ENCODE results near the gene VPS11. TPM values are rescaled to one million over a fixed set of nuclear protein-coding genes. Genes with fewer than 3 reads are reported as not detected.
"Not testable (repeated sequence)": the region's sequence is repeated elsewhere in the genome, so short reads cannot be mapped to it uniquely, and the experiment has no call there.

The VPS11 gene
- total and polyA plus RNA-seq, 9 donors: 19.9 to 32.1 (median 30.2) TPM

GRCh38 chr11:119101759-119102423 is 34.3 kb downstream of the VPS11 start, which contains the start of gene DPAGT1:
Gene DPAGT1 (minus strand): TSS chr11:119101853. CDS start chr11:119101655, 198 bp downstream.
- Histone ChIP-seq H3K27me3 (ENCODE audit: control insufficient read depth, insufficient read depth, low read length) (no peaks in the 10 kb centered on the region), H3K4me3 (ENCODE audit: low read length) (peak within 1 kb of the TSS; percentile 93), H3K9me3 (replicated peaks; ENCODE audit: control insufficient read depth, low read depth, low read length) (no peaks in the 10 kb centered on the region), H3K27ac (ENCODE audit: low read length) (peak within 1 kb of the TSS; percentile 99), H3K36me3 (ENCODE audit: control insufficient read depth, insufficient read depth, low read length) (peaks cover 18% of the 10 kb centered on the region), H3K4me1 (ENCODE audit: control insufficient read depth, insufficient read depth, low read length) (peaks cover 34% of the 10 kb centered on the region)
- peak; percentile 99 for DNase-seq
- WGBS (ENCODE audit: insufficient coverage): 3% methylated on average over 19 of the region's 32 CpGs

GRCh38 chr11:119103161-119103664 is 35.6 kb downstream of the VPS11 start:
- DNase-seq; H3K9me3 ChIP-seq (replicated peaks; ENCODE audit: control insufficient read depth, low read depth, low read length); H3K36me3 ChIP-seq (ENCODE audit: control insufficient read depth, insufficient read depth, low read length); H3K27me3 ChIP-seq (ENCODE audit: control insufficient read depth, insufficient read depth, low read length): not testable (repeated sequence)
- peak overlapping the region; percentile 11 for H3K4me3 ChIP-seq (ENCODE audit: low read length)
- H3K4me1 ChIP-seq (ENCODE audit: control insufficient read depth, insufficient read depth, low read length): peaks cover 39% of the 10 kb centered on the region
- WGBS (ENCODE audit: insufficient coverage): 88% methylated on average over 12 of the region's 18 CpGs
- peak overlapping the region; percentile 99 for H3K27ac ChIP-seq (ENCODE audit: low read length)

GRCh38 chr11:119103793-119104192 is 36.2 kb downstream of the VPS11 start:
- Histone ChIP-seq H3K9me3 (replicated peaks; ENCODE audit: control insufficient read depth, low read depth, low read length) (no peaks in the 10 kb centered on the region), H3K27ac (ENCODE audit: low read length) (peak overlapping the region; percentile 99), H3K4me1 (ENCODE audit: control insufficient read depth, insufficient read depth, low read length) (peaks cover 43% of the 10 kb centered on the region), H3K27me3 (ENCODE audit: control insufficient read depth, insufficient read depth, low read length) (no peaks in the 10 kb centered on the region), H3K4me3 (ENCODE audit: low read length) (no peak overlapping the region), H3K36me3 (ENCODE audit: control insufficient read depth, insufficient read depth, low read length) (peaks cover 2% of the 10 kb centered on the region)
- DNase-seq: no peak
- WGBS (ENCODE audit: insufficient coverage): 72% methylated on average over 2 of the region's 4 CpGs

- Histone ChIP-seq H3K36me3 (ENCODE audit: control insufficient read depth, insufficient read depth, low read length) (peaks cover 22% of the 10 kb centered on the region), H3K4me1 (ENCODE audit: control insufficient read depth, insufficient read depth, low read length) (peaks cover 35% of the 10 kb centered on the region), H3K9me3 (replicated peaks; ENCODE audit: control insufficient read depth, low read depth, low read length) (no peaks in the 10 kb centered on the region), H3K27ac (ENCODE audit: low read length) (peak within 1 kb of the TSS; percentile 79), H3K27me3 (ENCODE audit: control insufficient read depth, insufficient read depth, low read length) (no peaks in the 10 kb centered on the region), H3K4me3 (ENCODE audit: low read length) (peak within 1 kb of the TSS; percentile 81)
- 0% methylated on average over 40 of the region's 49 CpGs for whole genome bisulfite sequencing (ENCODE audit: insufficient coverage)
- peak; percentile 96 for DNase-seq
Measured at GRCh38 chr11:119106564-119107537, 39.2 kb downstream of the VPS11 start, which contains the start of gene C2CD2L. Gene C2CD2L (plus strand): TSS chr11:119107344. CDS start chr11:119107742, 398 bp downstream.

GRCh38 chr11:119107538-119108145 is 40.0 kb downstream of the VPS11 start:
- H3K27ac ChIP-seq (ENCODE audit: low read length): no peak overlapping the region
- WGBS (ENCODE audit: insufficient coverage): under 1% methylated on average over 63 of the region's 65 CpGs
- H3K27me3 ChIP-seq (ENCODE audit: control insufficient read depth, insufficient read depth, low read length): no peaks in the 10 kb centered on the region
- H3K4me1 ChIP-seq (ENCODE audit: control insufficient read depth, insufficient read depth, low read length): peaks cover 31% of the 10 kb centered on the region
- no peaks in the 10 kb centered on the region for H3K9me3 ChIP-seq (replicated peaks; ENCODE audit: control insufficient read depth, low read depth, low read length)
- peaks cover 28% of the 10 kb centered on the region for H3K36me3 ChIP-seq (ENCODE audit: control insufficient read depth, insufficient read depth, low read length)
- H3K4me3 ChIP-seq (ENCODE audit: low read length): peak overlapping the region; percentile 81
- DNase-seq: no peak

GRCh38 chr11:119108146-119108856 is 40.7 kb downstream of the VPS11 start:
- Histone ChIP-seq H3K27ac (ENCODE audit: low read length) (no peak overlapping the region), H3K4me1 (ENCODE audit: control insufficient read depth, insufficient read depth, low read length) (peaks cover 24% of the 10 kb centered on the region), H3K27me3 (ENCODE audit: control insufficient read depth, insufficient read depth, low read length) (no peaks in the 10 kb centered on the region), H3K9me3 (replicated peaks; ENCODE audit: control insufficient read depth, low read depth, low read length) (no peaks in the 10 kb centered on the region), H3K4me3 (ENCODE audit: low read length) (peak overlapping the region; percentile 81), H3K36me3 (ENCODE audit: control insufficient read depth, insufficient read depth, low read length) (peaks cover 35% of the 10 kb centered on the region)
- 17% methylated on average over 2 of the region's 8 CpGs for WGBS (ENCODE audit: insufficient coverage)
- DNase-seq: no peak

GRCh38 chr11:119108857-119109221 is 41.2 kb downstream of the VPS11 start:
- 83% methylated on average over 1 of the region's 2 CpGs for WGBS (ENCODE audit: insufficient coverage)
- Histone ChIP-seq H3K27ac (ENCODE audit: low read length) (no peak overlapping the region), H3K9me3 (replicated peaks; ENCODE audit: control insufficient read depth, low read depth, low read length) (no peaks in the 10 kb centered on the region)

GRCh38 chr11:119109843-119110242 is 42.2 kb downstream of the VPS11 start:
- peaks cover 46% of the 10 kb centered on the region for H3K36me3 ChIP-seq (ENCODE audit: control insufficient read depth, insufficient read depth, low read length)
- whole genome bisulfite sequencing (ENCODE audit: insufficient coverage): 80% methylated on average over 2 of the region's 3 CpGs
- H3K9me3 ChIP-seq (replicated peaks; ENCODE audit: control insufficient read depth, low read depth, low read length): no peaks in the 10 kb centered on the region
- peaks cover 24% of the 10 kb centered on the region for H3K4me1 ChIP-seq (ENCODE audit: control insufficient read depth, insufficient read depth, low read length)
- H3K27me3 ChIP-seq (ENCODE audit: control insufficient read depth, insufficient read depth, low read length): no peaks in the 10 kb centered on the region
- H3K4me3 ChIP-seq (ENCODE audit: low read length): no peak overlapping the region
- no peak for DNase-seq
- H3K27ac ChIP-seq (ENCODE audit: low read length): no peak overlapping the region

More at GRCh38 chr11:119108857-119109221, 41.2 kb downstream of the VPS11 start:
- Histone ChIP-seq H3K27me3 (ENCODE audit: control insufficient read depth, insufficient read depth, low read length) (no peaks in the 10 kb centered on the region), H3K4me1 (ENCODE audit: control insufficient read depth, insufficient read depth, low read length) (peaks cover 24% of the 10 kb centered on the region), H3K4me3 (ENCODE audit: low read length) (peak overlapping the region; percentile 81), H3K36me3 (ENCODE audit: control insufficient read depth, insufficient read depth, low read length) (peaks cover 39% of the 10 kb centered on the region)
- DNase-seq: no peak

- WGBS (ENCODE audit: insufficient coverage): 87% methylated on average over 2 of the region's 10 CpGs
- Histone ChIP-seq H3K9me3 (replicated peaks; ENCODE audit: control insufficient read depth, low read depth, low read length) (no peaks in the 10 kb centered on the region), H3K36me3 (ENCODE audit: control insufficient read depth, insufficient read depth, low read length) (peaks cover 50% of the 10 kb centered on the region), H3K27ac (ENCODE audit: low read length) (no peak overlapping the region), H3K4me3 (ENCODE audit: low read length) (no peak overlapping the region), H3K27me3 (ENCODE audit: control insufficient read depth, insufficient read depth, low read length) (no peaks in the 10 kb centered on the region), H3K4me1 (ENCODE audit: control insufficient read depth, insufficient read depth, low read length) (peaks cover 24% of the 10 kb centered on the region)
- DNase-seq: no peak
Measured at GRCh38 chr11:119110439-119110838, 42.8 kb downstream of the VPS11 start.
